DOHH2 (cell line): ENCODE results near the gene GPRIN3.

Experiments
- H3F3A ChIP-seq: fragments of 200-600 bp; sonication (generic), shearing (Covaris generic); 2 replicates; pipeline ENCODE4 v1.6.0; 2016; ENCODE audit warnings: antibody characterized with exemption, mild to moderate bottlenecking; ENCODE audit not compliant: control insufficient read depth, insufficient read depth
- H3K27ac ChIP-seq: fragments of 200-600 bp; sonication (generic); 2 replicates; pipeline ENCODE4 v1.5.1; 2014; ENCODE audit warnings: low read depth, mild to moderate bottlenecking, low read length, moderate library complexity
- H3K27me3 ChIP-seq: fragments of 200-600 bp; sonication (generic); 2 replicates; pipeline ENCODE4 v1.6.1; 2014; ENCODE audit warnings: mild to moderate bottlenecking, low read length, mixed read lengths; ENCODE audit not compliant: control insufficient read depth
- H3K36me3 ChIP-seq: fragments of 200-600 bp; sonication (generic); 2 replicates; pipeline ENCODE4 v1.6.1; 2014; ENCODE audit warnings: mild to moderate bottlenecking, low read length, moderate library complexity, mixed read lengths; ENCODE audit not compliant: control insufficient read depth
- H3K4me1 ChIP-seq: fragments of 200-600 bp; sonication (generic); 2 replicates; pipeline ENCODE4 v1.6.1; 2014; ENCODE audit warnings: mild to moderate bottlenecking, low read length, mixed read lengths; ENCODE audit not compliant: control insufficient read depth
- H3K4me2 ChIP-seq: fragments of 200-600 bp; sonication (generic); 2 replicates; pipeline ENCODE4 v1.6.0; 2014; ENCODE audit warnings: mild to moderate bottlenecking, low read length, moderate library complexity
- H3K4me3 ChIP-seq: fragments of 200-600 bp; sonication (generic); 2 replicates; pipeline ENCODE4 v1.5.1; 2014; ENCODE audit warnings: mild to moderate bottlenecking, low read length, mixed read lengths
- H3K79me2 ChIP-seq: fragments of 200-600 bp; sonication (generic); 2 replicates; pipeline ENCODE4 v1.6.1; 2014; ENCODE audit warnings: mild to moderate bottlenecking, low read length, mixed read lengths; ENCODE audit not compliant: control insufficient read depth
- H3K9me2 ChIP-seq: fragments of 200-600 bp; sonication (generic); replicated peaks from 2 replicates; pipeline ENCODE4 v1.6.1; 2014; ENCODE audit warnings: mild to moderate bottlenecking, low read length, mixed read lengths; ENCODE audit not compliant: control insufficient read depth
- H3K9me3 ChIP-seq: fragments of 200-600 bp; sonication (generic); 2 replicates; pipeline ENCODE4 v1.6.1; 2014; ENCODE audit warnings: antibody characterized with exemption, low read length, mixed read lengths; ENCODE audit not compliant: control insufficient read depth, insufficient read depth
- H4K20me1 ChIP-seq: fragments of 200-600 bp; sonication (generic); 2 replicates; pipeline ENCODE4 v1.6.0; 2014; ENCODE audit warnings: low read depth, mild to moderate bottlenecking, antibody characterized with exemption, low read length, moderate library complexity; ENCODE audit not compliant: control insufficient read depth, insufficient read depth
- CTCF ChIP-seq: fragments of 200-600 bp; sonication (generic); IDR thresholded peaks from one replicate; pipeline ENCODE4 v1.5.1; 2014; ENCODE audit warnings: antibody characterized with exemption, mild to moderate bottlenecking, low read depth, low read length; ENCODE audit not compliant: poor library complexity, severe bottlenecking
- EZH2phosphoT487 ChIP-seq: fragments of 200-600 bp; sonication (generic); IDR thresholded peaks from 2 replicates; pipeline ENCODE4 v1.6.1; 2017; ENCODE audit warnings: borderline replicate concordance, mild to moderate bottlenecking, antibody characterized with exemption, low read length, moderate library complexity, mixed read lengths

GPRIN3 gene

GRCh38 chr4:89353514-89353913 is 45.9 kb upstream of the GPRIN3 start:
- H3K27me3 ChIP-seq, result peaks cover 5% of the 10 kb centered on the region
- no peak overlapping the region for H3K4me3 ChIP-seq
- no peaks in the 10 kb centered on the region for H3F3A ChIP-seq
- no peak overlapping the region for H3K27ac ChIP-seq
- H3K4me1 ChIP-seq, result no peaks in the 10 kb centered on the region
- no peak for TF ChIP-seq EZH2phosphoT487
- no peak for TF ChIP-seq CTCF
- H4K20me1 ChIP-seq, result no peaks in the 10 kb centered on the region
- H3K9me3 ChIP-seq, result no peaks in the 10 kb centered on the region
- H3K36me3 ChIP-seq, result no peaks in the 10 kb centered on the region
- no peaks in the 10 kb centered on the region for H3K79me2 ChIP-seq
- no peaks in the 10 kb centered on the region for H3K9me2 ChIP-seq
- H3K4me2 ChIP-seq, result no peak overlapping the region

GRCh38 chr4:89352541-89352940 is 44.9 kb upstream of the GPRIN3 start:
- TF ChIP-seq EZH2phosphoT487 (no peak), CTCF (no peak)
- no peaks in the 10 kb centered on the region for H3K79me2 ChIP-seq
- H3K27ac ChIP-seq, result no peak overlapping the region
- H3K27me3 ChIP-seq, result peaks cover 5% of the 10 kb centered on the region
- no peak overlapping the region for H3K4me3 ChIP-seq
- H3K4me2 ChIP-seq, result no peak overlapping the region
- no peaks in the 10 kb centered on the region for H3K36me3 ChIP-seq
- peaks cover 6% of the 10 kb centered on the region; the same call in 1 of the 2 replicates for H3K9me3 ChIP-seq
- H3F3A ChIP-seq, result no peaks in the 10 kb centered on the region
- no peaks in the 10 kb centered on the region for H3K9me2 ChIP-seq
- no peaks in the 10 kb centered on the region for H4K20me1 ChIP-seq
- H3K4me1 ChIP-seq, result no peaks in the 10 kb centered on the region

- Histone ChIP-seq H3K4me2 (no peak overlapping the region), H3K9me3 (peaks cover 6% of the 10 kb centered on the region; the same call in 1 of the 2 replicates), H3F3A (no peaks in the 10 kb centered on the region), H3K4me1 (no peaks in the 10 kb centered on the region), H3K4me3 (no peak overlapping the region), H3K79me2 (no peaks in the 10 kb centered on the region), H3K36me3 (no peaks in the 10 kb centered on the region), H3K9me2 (no peaks in the 10 kb centered on the region), H3K27me3 (peaks cover 2% of the 10 kb centered on the region; the same call in 1 of the 2 replicates), H4K20me1 (no peaks in the 10 kb centered on the region), H3K27ac (no peak overlapping the region)
- TF ChIP-seq EZH2phosphoT487 (no peak), CTCF (no peak)
These were observed 43.6 kb upstream of the GPRIN3 start for GRCh38 chr4:89351201-89351600.
